GM12801 (cell line): ENCODE measurements around the gene SLAMF7.

Experiments used
- TF ChIP-seq, protein P1 (sequence below): IDR thresholded peaks from one replicate; pipeline ENCODE4 v1.5.1; 2011; ENCODE audit warnings: control low read depth; ENCODE audit not compliant: insufficient read length; ENCODE audit errors: extremely low read depth

SLAMF7 gene

DNA sequence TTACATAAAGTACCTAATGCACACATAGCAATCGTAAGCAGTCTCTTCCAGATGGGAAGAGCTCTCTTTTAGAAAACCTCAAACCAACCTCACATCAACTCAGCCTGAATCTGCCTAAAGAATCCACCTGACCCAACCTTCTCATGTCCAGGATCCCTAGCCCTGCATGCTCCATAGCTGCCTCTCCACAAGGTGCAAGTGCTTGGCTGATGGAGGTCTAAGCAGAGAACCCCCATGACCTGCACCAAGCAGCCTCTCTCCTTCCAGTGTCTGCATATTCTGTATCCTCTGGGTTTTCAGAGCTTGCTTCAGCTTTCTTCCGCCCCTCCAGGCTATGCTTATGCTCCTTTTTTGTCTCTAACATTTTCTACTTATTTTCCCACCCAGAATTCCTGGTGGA lies 59.4 kb downstream of the SLAMF7 start:
- TF ChIP-seq, protein P1, sequence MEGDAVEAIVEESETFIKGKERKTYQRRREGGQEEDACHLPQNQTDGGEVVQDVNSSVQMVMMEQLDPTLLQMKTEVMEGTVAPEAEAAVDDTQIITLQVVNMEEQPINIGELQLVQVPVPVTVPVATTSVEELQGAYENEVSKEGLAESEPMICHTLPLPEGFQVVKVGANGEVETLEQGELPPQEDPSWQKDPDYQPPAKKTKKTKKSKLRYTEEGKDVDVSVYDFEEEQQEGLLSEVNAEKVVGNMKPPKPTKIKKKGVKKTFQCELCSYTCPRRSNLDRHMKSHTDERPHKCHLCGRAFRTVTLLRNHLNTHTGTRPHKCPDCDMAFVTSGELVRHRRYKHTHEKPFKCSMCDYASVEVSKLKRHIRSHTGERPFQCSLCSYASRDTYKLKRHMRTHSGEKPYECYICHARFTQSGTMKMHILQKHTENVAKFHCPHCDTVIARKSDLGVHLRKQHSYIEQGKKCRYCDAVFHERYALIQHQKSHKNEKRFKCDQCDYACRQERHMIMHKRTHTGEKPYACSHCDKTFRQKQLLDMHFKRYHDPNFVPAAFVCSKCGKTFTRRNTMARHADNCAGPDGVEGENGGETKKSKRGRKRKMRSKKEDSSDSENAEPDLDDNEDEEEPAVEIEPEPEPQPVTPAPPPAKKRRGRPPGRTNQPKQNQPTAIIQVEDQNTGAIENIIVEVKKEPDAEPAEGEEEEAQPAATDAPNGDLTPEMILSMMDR = no peak

DNA sequence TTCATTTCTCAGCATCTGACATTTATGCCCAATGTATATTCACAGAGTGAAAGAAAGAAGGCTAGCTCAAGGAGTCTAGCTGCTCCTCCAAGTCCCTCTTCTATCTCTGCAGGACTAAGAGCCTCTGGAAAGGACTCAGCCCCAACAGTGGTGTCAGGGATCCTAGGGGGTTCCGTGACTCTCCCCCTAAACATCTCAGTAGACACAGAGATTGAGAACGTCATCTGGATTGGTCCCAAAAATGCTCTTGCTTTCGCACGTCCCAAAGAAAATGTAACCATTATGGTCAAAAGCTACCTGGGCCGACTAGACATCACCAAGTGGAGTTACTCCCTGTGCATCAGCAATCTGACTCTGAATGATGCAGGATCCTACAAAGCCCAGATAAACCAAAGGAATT lies 60.6 kb downstream of the SLAMF7 start:
- TF ChIP-seq, protein P1 = no peak

DNA sequence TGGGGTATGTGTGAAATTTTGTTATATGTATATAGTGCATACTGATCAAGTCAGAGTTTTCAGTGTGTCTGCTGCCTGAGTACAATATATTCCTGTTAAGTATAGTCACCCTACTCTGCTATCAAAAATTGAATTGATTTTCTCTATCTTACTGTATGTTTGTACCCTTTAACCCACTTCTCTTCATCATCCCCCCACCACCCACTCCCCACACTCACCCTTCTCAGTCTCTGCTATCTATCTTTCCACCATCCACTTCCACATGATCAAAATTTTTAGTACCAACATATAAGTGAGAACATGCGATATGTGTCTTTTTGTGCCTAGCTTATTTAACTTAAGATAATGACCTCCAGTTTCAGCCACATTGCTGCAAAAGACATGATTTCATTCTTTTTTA lies 61.1 kb downstream of the SLAMF7 start:
- TF ChIP-seq, protein P1 = no peak

DNA sequence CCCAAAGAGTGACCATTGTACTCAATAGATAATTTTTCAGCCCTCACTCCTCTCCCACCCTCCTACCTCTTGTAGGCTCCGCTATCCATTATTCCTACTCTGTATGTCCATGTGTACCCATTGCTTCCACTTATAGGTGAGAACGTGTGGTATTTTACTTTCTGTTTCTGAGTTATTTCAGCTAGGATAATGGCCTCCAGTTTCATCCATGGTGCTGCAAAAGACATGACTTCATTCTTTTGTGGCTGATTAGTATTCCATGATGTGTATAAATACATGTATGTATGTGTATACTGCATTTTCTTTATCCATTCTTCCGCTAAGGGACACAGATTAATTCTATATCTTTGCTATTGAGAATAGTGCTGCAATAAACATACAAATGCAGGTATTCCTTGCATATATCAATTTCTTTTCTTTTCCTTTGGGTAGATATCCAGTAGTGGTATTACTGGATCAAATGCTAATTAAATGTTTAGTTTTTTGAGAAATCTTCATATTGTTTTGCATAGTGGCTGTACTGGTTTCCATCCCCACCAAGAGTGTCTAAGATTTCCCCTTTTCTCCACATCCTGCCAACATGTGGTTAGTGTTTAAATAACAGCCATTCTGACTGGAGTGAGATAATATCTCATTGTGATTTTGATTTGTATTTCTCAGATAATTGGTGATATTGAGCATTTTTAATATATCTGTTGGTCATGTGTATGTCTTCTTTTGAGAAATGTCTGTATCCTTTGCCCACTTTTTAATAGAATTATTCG lies 61.8 kb downstream of the SLAMF7 start:
- TF ChIP-seq, protein P1 = no peak

DNA sequence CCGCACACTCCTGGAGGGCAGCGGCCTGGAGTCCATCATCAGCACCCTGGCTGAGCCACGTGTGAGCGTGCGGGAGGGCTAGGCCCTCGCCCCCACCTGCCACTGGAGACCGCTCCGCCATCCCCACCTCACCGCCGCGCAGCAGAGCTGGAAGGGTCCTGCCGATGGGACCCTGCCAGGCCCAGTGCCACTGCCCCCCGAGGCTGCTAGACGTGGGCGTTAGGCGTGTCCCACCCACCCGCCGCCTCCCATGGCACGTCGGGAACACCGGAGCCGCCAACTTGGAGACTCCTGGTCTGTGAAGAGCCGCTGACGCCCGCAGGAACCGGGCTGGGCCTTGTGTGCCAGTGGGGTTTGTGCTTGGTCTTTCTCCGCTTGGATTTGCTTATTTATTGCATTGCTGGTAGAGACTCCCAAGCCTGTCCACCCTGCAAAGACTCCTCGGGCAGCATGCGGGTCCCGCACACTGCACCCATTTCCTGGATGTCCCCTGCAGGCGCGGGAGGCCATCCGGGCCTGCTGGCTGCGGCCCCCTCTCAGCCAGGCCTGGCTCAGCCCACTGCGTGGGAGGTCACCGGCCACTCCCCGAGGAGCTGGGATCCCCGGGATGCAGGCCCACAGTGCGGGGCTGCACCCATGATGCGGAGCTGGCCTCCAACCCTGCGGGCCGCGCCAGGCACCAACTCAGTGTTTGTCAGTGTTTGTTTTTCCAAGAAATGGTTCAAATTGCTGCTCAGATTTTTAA lies 63.0 kb downstream of the SLAMF7 start:
- TF ChIP-seq, protein P1 = no peak
